Caki2 (cell line): ENCODE results near the gene KLKB1. TPM values are rescaled to one million over a fixed set of nuclear protein-coding genes. Genes with fewer than 3 reads are reported as not detected.

Experiments used
- DNase-seq: peaks from one replicate; pipeline ENCODE4 v3.0.0-alpha.2; 2015; ENCODE audit warnings: low read depth
- in situ Hi-C: cut with HindIII; loops from 2 replicates; pipeline ENCODE4 v1.10.0; 2016; ENCODE audit warnings: low sequenced_read_pairs, low pct_unique_long_range_greater_than_20kb, mixed read lengths
- total RNA-seq: library from RNA; depleted of rRNA; stranded (reverse); fragments of >200 nt; shearing (Covaris generic); gene quantifications from 2 replicates; pipeline ENCODE4 v1.2.3, GENCODE V29; 2014; ENCODE audit warnings: low replicate concordance; rRNA removed

KLKB1 gene
- total RNA-seq, 1 experiment from 2014 or later = not detected

- no peak for DNase-seq
- in situ Hi-C loops = no loop called here
These were observed 69.2 kb downstream of the KLKB1 start for GRCh38 chr4:186296481-186296880.

GRCh38 chr4:186297013-186297645 lies 69.8 kb downstream of the KLKB1 start:
- in situ Hi-C loops = no loop called here
- DNase-seq = peak; percentile 38

- in situ Hi-C loops = no loop called here
- DNase-seq = no peak
These were observed 70.8 kb downstream of the KLKB1 start for GRCh38 chr4:186298031-186298647.

GRCh38 chr4:186299291-186299690 lies 72.0 kb downstream of the KLKB1 start:
- DNase-seq = no peak
- in situ Hi-C loops = no loop called here

GRCh38 chr4:186300659-186301390 lies 73.5 kb downstream of the KLKB1 start:
- DNase-seq = no peak
- in situ Hi-C loops = no loop called here

GRCh38 chr4:186304216-186304615 lies 76.9 kb downstream of the KLKB1 start:
- no peak for DNase-seq
- in situ Hi-C loops = no loop called here

GRCh38 chr4:186304866-186305505 lies 77.7 kb downstream of the KLKB1 start:
- DNase-seq = no peak
- in situ Hi-C loops = no loop called here

- in situ Hi-C loops = no loop called here
These were observed 80.2 kb downstream of the KLKB1 start for GRCh38 chr4:186307497-186307896.

GRCh38 chr4:186307916-186308315 lies 80.6 kb downstream of the KLKB1 start:
- in situ Hi-C loops = no loop called here
- no peak for DNase-seq

More at GRCh38 chr4:186307497-186307896, 80.2 kb downstream of the KLKB1 start:
- no peak for DNase-seq

Other genes with a start within 250 kb of the KLKB1 start
- gene TLR3, start 158.4 kb upstream of the KLKB1 start, total RNA-seq = 2.4 and 2.9 TPM in 2 replicates
- 44.2 and 47.7 TPM in 2 replicates for gene FAM149A, start 122.8 kb upstream of the KLKB1 start, total RNA-seq
- gene CYP4V2, start 35.9 kb upstream of the KLKB1 start, total RNA-seq = 16.6 and 25.6 TPM in 2 replicates
- gene F11, start 38.7 kb downstream of the KLKB1 start, total RNA-seq = not detected in 2 replicates